Kidney (tissue), 22 donors: ENCODE measurements around the gene PLEKHM2. TPM values are rescaled to one million over a fixed set of nuclear protein-coding genes. Genes with fewer than 3 reads are reported as not detected.

Experiments
- DNase-seq, 5 donors: peaks; one replicate each; pipeline ENCODE4 v3.0.0-alpha.2; 2013 to 2020
- FAIRE-seq: peaks from 2 replicates; lab custom pipeline; 2012; peaks lifted over from hg19 to GRCh38; lab: Jason Lieb, UNC
- H3K27ac ChIP-seq, 2 donors: one replicate each; pipeline ENCODE4 v1.7.0; 2013; ENCODE audit warnings: low read depth in 2 of 2, low read length in 2 of 2, inconsistent platforms in 1 of 2
- H3K27me3 ChIP-seq: one replicate; pipeline ENCODE4 v1.7.1; 2013; ENCODE audit warnings: low read length, inconsistent platforms; ENCODE audit not compliant: control insufficient read depth, insufficient read depth
- H3K36me3 ChIP-seq, 3 donors: one replicate each; pipeline versions ENCODE4 v1.7.0 to v1.7.1; 2013; ENCODE audit warnings: low read length in 3 of 3, control low read depth in 1 of 3, inconsistent platforms in 1 of 3; ENCODE audit not compliant: insufficient read depth in 3 of 3, control insufficient read depth in 2 of 3
- H3K4me1 ChIP-seq, 3 donors: one replicate each; pipeline versions ENCODE4 v1.7.0 to v1.7.1; 2013; ENCODE audit warnings: low read length in 3 of 3, inconsistent platforms in 1 of 3, low read depth in 1 of 3; ENCODE audit not compliant: control insufficient read depth in 2 of 3, insufficient read depth in 2 of 3
- H3K4me3 ChIP-seq, 3 donors: one replicate each; pipeline versions ENCODE4 v1.7.0 to v1.8.1; 2013; ENCODE audit warnings: low read length in 3 of 3, control low read depth in 1 of 3, inconsistent platforms in 1 of 3
- H3K9ac ChIP-seq, 3 donors: one replicate each; pipeline versions ENCODE4 v1.7.0 to v1.7.1; 2013; ENCODE audit warnings: low read length in 3 of 3, control low read depth in 1 of 3, inconsistent platforms in 1 of 3
- H3K9me3 ChIP-seq, 3 donors: one replicate each; pipeline versions ENCODE4 v1.7.0 to v1.7.1; 2013; ENCODE audit warnings: low read length in 3 of 3, control low read depth in 1 of 3, inconsistent platforms in 1 of 3; ENCODE audit not compliant: control insufficient read depth in 2 of 3, insufficient read depth in 1 of 3
- CTCF ChIP-seq: IDR thresholded peaks from 3 replicates; pipeline ENCODE4 v1.5.1; 2012; ENCODE audit warnings: mild to moderate bottlenecking, moderate library complexity, borderline replicate concordance; ENCODE audit not compliant: insufficient read depth; ENCODE audit errors: extremely low read depth
- intact Hi-C: fragments of 100-400 bp; cut with DNase I; formaldehyde crosslinking; loops from one replicate; pipeline ENCODE4 v1.11.1; 2022
- long read RNA-seq, 10 donors: library from polyadenylated mRNA in 1 of 10; unstranded in 1 of 10; transcript quantifications; one replicate each; pipeline ENCODE4 v2.0.0 and lab custom pipeline, GENCODE V29; 2021 to 2026
- polyA plus RNA-seq: library from polyadenylated mRNA; stranded (reverse); fragments of 350-450 nt; fragmentation: Illumina TruSeq; extraction: RNeasy Lipid Tissue Mini Kit (QIAGEN cat#74804); gene quantifications from one replicate; pipeline ENCODE4 v1.2.3, GENCODE V29; 2014; ENCODE audit warnings: low read depth, low replicate concordance; ENCODE audit not compliant: insufficient read depth
- total RNA-seq: library from RNA; stranded (reverse); fragmentation: NEBNext Ultra II Directional; extraction: Animal tissue kit (Norgen Biotek cat#: 25700); gene quantifications from one replicate; pipeline ENCODE4 v1.2.1, GENCODE V29; 2021
- donor health status: control.
- donor health status: control.
- donor health status: control.
- donor health status: control.
- donor health status: control.
- donor health status: DM: yes; HTN: yes; CAD: no.
- donor health status: Normal renal cell carcinoma (clear cell type).

PLEKHM2 gene
- 65.7 TPM for total RNA-seq
- polyA plus RNA-seq: 21.7 TPM
- long read RNA-seq, donor 1, full-length matches to known transcripts: 4 of 15 reads
- long read RNA-seq, donor 1, partial matches to known transcripts: 11 of 15 reads
- long read RNA-seq, donor 1, other reads (novel, unspliced or antisense): 0 of 15 reads
- long read RNA-seq, donor 2, full-length matches to known transcripts: 6 of 6 reads
- long read RNA-seq, donor 2, partial matches to known transcripts: 0 of 6 reads
- long read RNA-seq, donor 2, other reads (novel, unspliced or antisense): 0 of 6 reads
- long read RNA-seq, donor 3, full-length matches to known transcripts: 1 of 6 reads
- long read RNA-seq, donor 3, partial matches to known transcripts: 5 of 6 reads
- long read RNA-seq, donor 3, other reads (novel, unspliced or antisense): 0 of 6 reads
- long read RNA-seq, donor 4, full-length matches to known transcripts: 3 of 3 reads
- long read RNA-seq, donor 4, partial matches to known transcripts: 0 of 3 reads
- long read RNA-seq, donor 4, other reads (novel, unspliced or antisense): 0 of 3 reads
- long read RNA-seq, donor 5: 0 reads
- long read RNA-seq, donor 6, full-length matches to known transcripts: 3 of 3 reads
- long read RNA-seq, donor 6, partial matches to known transcripts: 0 of 3 reads
- long read RNA-seq, donor 6, other reads (novel, unspliced or antisense): 0 of 3 reads
- long read RNA-seq, donor 7, full-length matches to known transcripts: 12 of 78 reads
- long read RNA-seq, donor 7, partial matches to known transcripts: 35 of 78 reads
- long read RNA-seq, donor 7, other reads (novel, unspliced or antisense): 31 of 78 reads
- long read RNA-seq, donor 8, full-length matches to known transcripts: 1 of 1 reads
- long read RNA-seq, donor 8, partial matches to known transcripts: 0 of 1 reads
- long read RNA-seq, donor 8, other reads (novel, unspliced or antisense): 0 of 1 reads
- long read RNA-seq, donor 9: 0 reads
- long read RNA-seq, donor 10, full-length matches to known transcripts: 1 of 11 reads
- long read RNA-seq, donor 10, partial matches to known transcripts: 10 of 11 reads
- long read RNA-seq, donor 10, other reads (novel, unspliced or antisense): 0 of 11 reads

- Histone ChIP-seq H3K9me3 (no peaks in the 10 kb centered on the region), H3K36me3 (no peaks in the 10 kb centered on the region), H3K4me1 (peaks cover 0 to 7% (median 3%) of the 10 kb centered on the region in 3 donors), H3K27ac (peak within 1 kb of the TSS; percentile 83 to 88), H3K4me3 (peak within 1 kb of the TSS; percentile 58 to 89 (median 75)), H3K9ac (peak within 1 kb of the TSS; percentile 52 to 99 (median 81)), H3K27me3 (no peaks in the 10 kb centered on the region)
- DNase-seq: peak; percentile 33 to 78 (median 68)
- FAIRE-seq: no peak
- TF ChIP-seq CTCF: no peak
- intact Hi-C loops: no loop called here
Observed at GRCh38 chr1:15684042-15684461, at the start of gene PLEKHM2. TSS of gene PLEKHM2 (plus strand) at chr1:15684320. CDS start at chr1:15684559, 239 bp downstream.

- Histone ChIP-seq H3K4me1 (no peaks in the 10 kb centered on the region), H3K4me3 (no peak overlapping the region), H3K36me3 (peaks cover 2 to 68% (median 29%) of the 10 kb centered on the region in 3 donors), H3K9me3 (no peaks in the 10 kb centered on the region), H3K9ac (no peak overlapping the region), H3K27ac (no peak overlapping the region), H3K27me3 (no peaks in the 10 kb centered on the region)
- FAIRE-seq (no peak), DNase-seq (no peak)
- intact Hi-C loops: no loop called here
- no peak for TF ChIP-seq CTCF
Observed at GRCh38 chr1:15636436-15636835, 47.7 kb upstream of the PLEKHM2 start.

GRCh38 chr1:15637826-15638225 is 46.3 kb upstream of the PLEKHM2 start:
- peaks cover 2 to 64% (median 29%) of the 10 kb centered on the region in 3 donors for H3K36me3 ChIP-seq
- no peaks in the 10 kb centered on the region for H3K27me3 ChIP-seq
- FAIRE-seq (no peak), DNase-seq (no peak)
- H3K9ac ChIP-seq: no peak overlapping the region
- H3K27ac ChIP-seq: no peak overlapping the region
- H3K9me3 ChIP-seq: no peaks in the 10 kb centered on the region
- TF ChIP-seq CTCF: no peak
- intact Hi-C loops: no loop called here
- H3K4me3 ChIP-seq: no peak overlapping the region
- H3K4me1 ChIP-seq: no peaks in the 10 kb centered on the region
